GM19328 (cell line): Measurements from ENCODE around the gene SLC22A4.
A peak's percentile ranks its signal among the peaks of the same experiment; 100 is the strongest.

Experiments
- ATAC-seq: cut with Tn5 transposase; IDR thresholded peaks from one replicate; pipeline ENCODE4 v1.9.1; 2021; ENCODE audit warnings: mild to moderate bottlenecking, moderate library complexity; ENCODE audit not compliant: unreplicated experiment

The SLC22A4 gene

DNA sequence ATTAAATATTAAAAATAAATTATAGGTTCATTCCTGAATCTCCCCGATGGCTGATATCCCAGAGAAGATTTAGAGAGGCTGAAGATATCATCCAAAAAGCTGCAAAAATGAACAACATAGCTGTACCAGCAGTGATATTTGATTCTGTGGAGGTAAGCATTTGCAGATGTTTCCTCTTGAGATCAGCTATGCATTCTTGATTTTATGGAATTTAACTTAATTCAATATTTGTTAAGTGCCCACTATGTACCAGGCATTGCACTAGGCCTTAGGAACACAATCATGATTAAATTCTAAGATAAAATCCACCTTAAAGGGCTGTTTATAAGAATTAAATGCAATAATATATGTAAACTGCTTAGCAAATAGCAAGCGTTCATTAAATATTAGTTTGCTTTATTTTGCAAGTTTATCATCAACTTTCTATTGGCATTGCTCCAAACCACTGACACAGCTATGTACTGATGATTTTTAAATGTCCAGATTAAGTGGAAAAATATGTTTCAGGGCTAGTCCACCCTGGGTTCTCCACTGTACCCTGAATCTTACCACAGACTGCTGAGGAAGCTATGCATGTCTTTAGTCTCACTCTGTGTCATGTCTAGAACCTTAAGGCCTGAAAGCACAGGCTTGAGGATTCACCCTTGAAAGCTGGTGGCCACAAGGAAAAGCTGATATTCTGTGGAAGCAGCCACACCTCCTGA, 33.2 kb downstream of the SLC22A4 start:
- no peak for ATAC-seq

DNA sequence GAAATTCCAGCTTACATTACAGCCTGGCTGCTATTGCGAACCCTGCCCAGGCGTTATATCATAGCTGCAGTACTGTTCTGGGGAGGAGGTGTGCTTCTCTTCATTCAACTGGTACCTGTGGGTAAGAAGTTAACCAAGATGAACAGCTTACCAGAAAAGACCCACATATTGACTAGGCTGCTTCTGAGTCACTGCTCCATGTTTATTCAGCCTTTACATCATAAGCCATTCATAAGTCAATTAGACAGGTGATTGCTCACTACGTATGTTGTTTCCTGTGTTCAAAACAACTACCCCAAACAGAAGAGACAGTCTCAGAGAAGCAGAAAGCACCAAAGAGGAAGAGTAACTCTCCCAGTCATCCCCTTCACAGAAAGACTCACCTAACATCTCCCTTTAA, 40.6 kb downstream of the SLC22A4 start:
- no peak for ATAC-seq

- ATAC-seq, result no peak
Measured at GRCh38 chr5:132335402-132335801, 41.2 kb downstream of the SLC22A4 start.

DNA sequence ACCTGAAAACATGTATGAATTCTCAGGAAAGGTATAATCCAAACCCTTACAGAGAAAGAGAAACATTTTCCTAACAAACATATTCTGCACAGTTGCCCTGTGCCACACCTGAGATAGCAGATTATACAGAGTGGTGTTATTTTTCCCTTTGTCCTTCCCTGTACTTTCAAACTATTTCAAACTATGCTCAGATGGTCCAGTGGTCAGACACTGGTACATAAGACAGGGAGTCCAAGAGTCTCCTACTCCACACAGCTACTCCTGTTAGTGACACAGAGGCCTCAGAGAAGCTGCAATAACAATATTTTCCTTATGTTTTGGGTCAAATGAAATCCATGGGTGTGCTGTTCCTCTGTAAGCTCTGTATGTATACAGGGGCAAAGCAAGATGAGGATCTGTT, 45.3 kb downstream of the SLC22A4 start:
- ATAC-seq, result no peak

GRCh38 chr5:132342291-132343180, 48.3 kb downstream of the SLC22A4 start:
- ATAC-seq, result no peak

- ATAC-seq, result no peak
Measured at GRCh38 chr5:132344775-132345514, 50.8 kb downstream of the SLC22A4 start.

- no peak for ATAC-seq
Measured at GRCh38 chr5:132353486-132353995, 59.3 kb downstream of the SLC22A4 start.

DNA sequence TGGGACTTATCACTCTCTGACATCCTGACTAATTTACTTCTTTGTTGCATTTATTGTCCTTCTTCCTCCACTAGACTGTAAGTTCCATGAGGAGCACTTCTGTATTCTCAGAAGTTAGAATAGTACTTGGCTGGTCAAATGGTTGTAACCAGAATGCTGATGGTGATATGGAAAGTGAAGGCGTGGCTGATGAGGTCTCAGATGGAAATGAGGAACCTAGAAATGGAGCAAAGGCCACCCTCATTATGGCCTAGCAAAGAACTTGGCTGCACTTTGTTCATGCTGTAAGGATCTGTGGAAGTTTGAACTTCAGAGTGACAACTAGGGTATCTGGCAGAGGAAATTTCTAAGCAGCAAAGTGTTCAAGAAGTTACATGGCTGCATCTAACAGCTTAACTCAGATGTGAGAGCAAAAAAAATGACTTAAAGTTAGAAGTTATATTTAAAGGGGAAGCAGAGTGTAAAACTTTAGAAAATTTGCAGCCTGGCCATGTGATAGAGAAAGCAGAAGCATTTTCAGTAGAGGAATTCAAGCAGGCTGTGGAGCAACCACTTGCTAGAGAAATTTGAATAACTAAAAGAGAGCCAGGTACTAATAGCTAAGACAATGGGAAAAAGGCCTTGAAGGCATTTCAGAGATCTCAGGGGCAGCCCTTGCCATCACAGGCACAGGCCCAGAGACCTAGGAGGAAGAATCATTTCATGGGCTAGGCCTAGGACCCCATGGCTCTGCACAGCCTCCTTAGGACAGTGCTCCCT, 60.4 kb downstream of the SLC22A4 start:
- no peak for ATAC-seq

GRCh38 chr5:132355140-132355765, 61.1 kb downstream of the SLC22A4 start:
- no peak for ATAC-seq

DNA sequence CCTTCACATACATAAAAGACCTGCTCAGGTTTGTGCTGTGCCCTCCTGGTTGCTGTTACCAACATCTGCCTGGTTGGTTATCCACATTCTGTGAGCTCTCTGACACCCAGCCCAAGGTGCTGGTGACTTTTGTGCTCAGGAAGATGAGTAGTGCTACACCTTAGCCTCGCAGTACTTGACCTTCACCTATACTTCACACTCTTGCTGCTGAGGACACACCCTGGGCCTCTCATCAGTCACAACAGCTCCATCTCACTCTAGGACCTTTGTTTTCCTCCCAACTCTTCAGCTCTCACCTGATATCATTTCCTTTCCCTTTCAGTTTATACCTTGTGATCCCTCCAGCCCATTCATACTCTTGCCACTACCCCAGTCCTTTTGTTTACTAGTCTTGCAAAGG, 64.6 kb downstream of the SLC22A4 start:
- ATAC-seq, result no peak

DNA sequence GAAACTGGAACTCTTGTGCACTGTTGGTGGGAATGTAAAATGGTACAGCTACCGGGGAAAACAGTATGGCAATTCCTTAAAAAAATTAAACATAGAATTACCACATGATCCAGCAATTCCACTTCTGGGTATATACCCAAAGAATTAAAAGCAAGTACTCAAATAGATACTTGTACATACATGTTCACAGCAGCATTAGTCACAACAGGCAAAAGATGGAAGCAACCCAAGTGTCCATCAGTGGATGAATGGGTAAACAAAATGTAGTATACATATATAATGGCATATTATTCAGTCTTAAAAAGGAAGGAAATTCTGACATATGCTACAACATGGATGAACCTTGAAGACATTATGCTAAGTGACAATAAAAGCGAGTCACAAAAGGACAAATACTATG, 67.9 kb downstream of the SLC22A4 start:
- ATAC-seq, result no peak

DNA sequence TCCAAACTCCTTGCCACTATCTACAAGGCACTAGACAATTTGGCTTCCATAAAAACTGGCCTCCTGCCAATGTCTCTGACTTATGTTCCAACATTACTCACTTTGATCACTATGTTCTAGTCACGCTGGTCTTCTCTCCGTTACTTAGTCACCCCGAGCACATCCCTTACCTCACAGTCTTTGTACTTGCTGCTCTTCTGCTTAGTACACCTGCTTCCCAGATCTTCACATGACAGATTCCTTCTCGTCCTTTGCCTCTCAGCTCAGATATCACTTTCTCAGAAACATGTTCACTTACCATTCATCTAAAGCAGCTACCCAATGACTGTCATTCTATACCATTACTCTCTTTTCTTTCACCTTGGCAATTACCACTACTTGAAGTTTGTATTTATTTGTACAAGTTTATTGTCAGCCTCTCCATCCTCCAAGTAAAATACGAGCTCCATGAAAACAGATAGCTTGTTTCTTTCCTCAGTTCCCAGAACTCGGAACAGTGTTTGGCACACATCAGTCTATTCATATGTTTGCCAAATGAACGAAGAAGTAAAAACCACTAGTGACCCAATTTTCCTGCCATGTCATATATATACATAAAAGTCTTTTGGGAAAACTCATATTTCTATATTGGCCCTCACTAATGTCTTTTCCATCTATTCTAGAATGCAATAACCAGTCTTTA, 69.4 kb downstream of the SLC22A4 start:
- no peak for ATAC-seq

- no peak for ATAC-seq
Measured at GRCh38 chr5:132364319-132364718, 70.1 kb downstream of the SLC22A4 start.

- ATAC-seq, result no peak
Measured at GRCh38 chr5:132365213-132365612, 71.0 kb downstream of the SLC22A4 start.

DNA sequence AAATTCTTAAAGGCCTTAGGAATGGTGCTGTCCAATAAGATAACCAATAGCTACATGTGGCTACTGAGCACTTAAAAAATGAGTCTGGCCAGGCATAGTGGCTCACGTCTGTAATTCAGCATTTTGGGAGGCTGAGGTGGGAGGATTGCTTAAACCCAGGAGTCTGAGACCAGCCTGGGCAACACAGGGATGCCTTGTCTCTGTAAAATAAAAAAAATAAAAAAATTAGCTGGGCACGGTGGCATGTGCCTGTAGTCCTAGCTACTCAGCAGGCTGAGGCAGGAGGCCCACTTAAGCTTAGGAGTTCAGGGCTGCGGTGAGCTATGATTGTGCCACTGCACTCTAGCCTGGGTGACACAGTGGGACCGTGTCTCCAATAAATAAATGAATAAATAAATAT, 74.0 kb downstream of the SLC22A4 start:
- ATAC-seq, result no peak

GRCh38 chr5:132369007-132369473, 74.8 kb downstream of the SLC22A4 start:
- no peak for ATAC-seq

GRCh38 chr5:132369474-132370180, 75.4 kb downstream of the SLC22A4 start, which contains the start of gene SLC22A5:
Gene SLC22A5 (plus strand): TSS chr5:132369710. CDS start chr5:132369973, 263 bp downstream.
- peak; percentile 85 for ATAC-seq

- no peak for ATAC-seq
Measured at GRCh38 chr5:132370181-132370970, 76.2 kb downstream of the SLC22A4 start.
